HEK293 (cell line): Measurements from ENCODE around the gene TMEM39B.
A peak's percentile ranks its signal among the peaks of the same experiment; 100 is the strongest.

Experiments
- CTCF ChIA-PET: fragments of 350-600 bp; formaldehyde crosslinking; extraction: SDS; loops from one replicate; lab custom pipeline; 2021; ENCODE audit warnings: antibody characterized with exemption; lab: Yijun Ruan, JAX
- POLR2A ChIA-PET: fragments of 300-600 bp; formaldehyde crosslinking; extraction: SDS; loops from one replicate; lab custom pipeline; 2020; ENCODE audit warnings: antibody characterized with exemption, inconsistent platforms; lab: Yijun Ruan, JAX
- H3K27ac ChIP-seq: fragments of 200-500 bp; sonication (Bioruptor generic); 2 replicates; pipeline ENCODE4 v1.5.1; 2014; ENCODE audit warnings: low read depth, low read length, control low read depth, inconsistent platforms; ENCODE audit errors: extremely low read depth
- H3K36me3 ChIP-seq, 2 experiments: fragments of 200-500 bp in 1 of 2; sonication (Bioruptor generic) in 1 of 2; 1 replicate in 1 of 2; 2 replicates in 1 of 2; pipeline ENCODE4 v1.5.1; 2014 to 2017; ENCODE audit warnings: inconsistent platforms in 2 of 2, low read length in 2 of 2; ENCODE audit not compliant: control insufficient read depth in 2 of 2, insufficient read depth in 1 of 2
- H3K4me1 ChIP-seq: fragments of 200-500 bp; sonication (Bioruptor generic); 2 replicates; pipeline ENCODE4 v1.5.1; 2014; ENCODE audit warnings: mild to moderate bottlenecking, low read length, inconsistent platforms; ENCODE audit not compliant: control insufficient read depth, insufficient read depth
- H3K4me3 ChIP-seq: 2 replicates; pipeline ENCODE4 v1.5.1; 2011; ENCODE audit warnings: low read depth, mild to moderate bottlenecking, control low read depth, low read length, moderate library complexity
- H3K9me3 ChIP-seq: fragments of 200-500 bp; sonication (Bioruptor generic); 2 replicates; pipeline ENCODE4 v1.5.1; 2014; ENCODE audit warnings: low read depth, low read length, inconsistent platforms; ENCODE audit not compliant: control insufficient read depth, insufficient read depth
- FEZF1 ChIP-seq: fragments of 450-650 bp; formaldehyde crosslinking; IDR thresholded peaks from 2 replicates; pipeline ENCODE4 v1.5.1; 2016; ENCODE audit warnings: missing biosample characterization, missing genetic modification characterization
- GLIS2 ChIP-seq: fragments of 450-650 bp; formaldehyde crosslinking; IDR thresholded peaks from 2 replicates; pipeline ENCODE4 v1.5.1; 2016; ENCODE audit warnings: missing biosample characterization, missing genetic modification characterization
- HOXA7 ChIP-seq: sonication (generic); formaldehyde crosslinking; IDR thresholded peaks from 2 replicates; pipeline ENCODE4 v1.8.1; 2022; ENCODE audit warnings: missing genetic modification reagents, borderline replicate concordance
- KLF1 ChIP-seq: fragments of 450-650 bp; formaldehyde crosslinking; IDR thresholded peaks from 2 replicates; pipeline ENCODE4 v1.5.1; 2016; ENCODE audit warnings: missing biosample characterization, missing genetic modification characterization
- KLF10 ChIP-seq: fragments of 450-650 bp; IDR thresholded peaks from 2 replicates; pipeline ENCODE4 v1.5.1; 2018; ENCODE audit warnings: missing biosample characterization, mild to moderate bottlenecking, missing genetic modification characterization
- KLF7 ChIP-seq: fragments of 450-650 bp; formaldehyde crosslinking; IDR thresholded peaks from 2 replicates; pipeline ENCODE4 v1.5.1; 2016; ENCODE audit warnings: missing biosample characterization, missing genetic modification characterization, borderline replicate concordance
- SETDB1 ChIP-seq: IDR thresholded peaks from one replicate; pipeline ENCODE4 v1.6.1; 2017; ENCODE audit warnings: mild to moderate bottlenecking, low read length, moderate library complexity, mixed read lengths; ENCODE audit not compliant: insufficient read length
- ZBTB21 ChIP-seq: fragments of 450-650 bp; formaldehyde crosslinking; IDR thresholded peaks from 2 replicates; pipeline ENCODE4 v1.5.1; 2017; ENCODE audit warnings: missing biosample characterization, missing genetic modification characterization
- ZBTB48 ChIP-seq: fragments of 450-650 bp; formaldehyde crosslinking; IDR thresholded peaks from 2 replicates; pipeline ENCODE4 v1.5.1; 2016; ENCODE audit warnings: missing biosample characterization, missing genetic modification characterization
- ZFP37 ChIP-seq: fragments of 450-650 bp; formaldehyde crosslinking; IDR thresholded peaks from 2 replicates; pipeline ENCODE4 v1.5.1; 2016; ENCODE audit warnings: missing biosample characterization, missing genetic modification characterization
- ZFP41 ChIP-seq: fragments of 450-650 bp; formaldehyde crosslinking; IDR thresholded peaks from 2 replicates; pipeline ENCODE4 v1.5.1; 2016; ENCODE audit warnings: missing biosample characterization, missing genetic modification characterization, borderline replicate concordance
- ZFP69B ChIP-seq: fragments of 450-650 bp; formaldehyde crosslinking; IDR thresholded peaks from 2 replicates; pipeline ENCODE4 v1.5.1; 2016; ENCODE audit warnings: missing biosample characterization, missing genetic modification characterization
- ZNF121 ChIP-seq: fragments of 450-650 bp; formaldehyde crosslinking; IDR thresholded peaks from 2 replicates; pipeline ENCODE4 v1.5.1; 2016; ENCODE audit warnings: missing biosample characterization, missing genetic modification characterization
- ZNF146 ChIP-seq: fragments of 450-650 bp; formaldehyde crosslinking; IDR thresholded peaks from 2 replicates; pipeline ENCODE4 v1.5.1; 2016; ENCODE audit warnings: missing biosample characterization, missing genetic modification characterization
- ZNF202 ChIP-seq: fragments of 450-650 bp; formaldehyde crosslinking; IDR thresholded peaks from 2 replicates; pipeline ENCODE4 v1.5.1; 2016; ENCODE audit warnings: missing biosample characterization, missing genetic modification characterization, borderline replicate concordance
- ZNF221 ChIP-seq: fragments of 450-650 bp; formaldehyde crosslinking; IDR thresholded peaks from 2 replicates; pipeline ENCODE4 v1.5.1; 2017; ENCODE audit warnings: missing biosample characterization, missing genetic modification characterization, borderline replicate concordance
- ZNF350 ChIP-seq: fragments of 450-650 bp; formaldehyde crosslinking; IDR thresholded peaks from 2 replicates; pipeline ENCODE4 v1.5.0; 2017; ENCODE audit warnings: missing biosample characterization, mild to moderate bottlenecking, missing genetic modification characterization
- ZNF394 ChIP-seq: fragments of 450-650 bp; formaldehyde crosslinking; IDR thresholded peaks from 2 replicates; pipeline ENCODE4 v1.5.1; 2016; ENCODE audit warnings: missing biosample characterization, missing genetic modification characterization, mild to moderate bottlenecking, moderate library complexity, borderline replicate concordance
- ZNF530 ChIP-seq: fragments of 450-650 bp; formaldehyde crosslinking; IDR thresholded peaks from 2 replicates; pipeline ENCODE4 v1.5.1; 2016; ENCODE audit warnings: low read depth, missing biosample characterization, missing genetic modification characterization
- ZNF548 ChIP-seq: fragments of 450-650 bp; formaldehyde crosslinking; IDR thresholded peaks from 2 replicates; pipeline ENCODE4 v1.5.1; 2016; ENCODE audit warnings: missing biosample characterization, missing genetic modification characterization
- ZNF558 ChIP-seq: fragments of 450-650 bp; formaldehyde crosslinking; IDR thresholded peaks from 2 replicates; pipeline ENCODE4 v1.5.1; 2016; ENCODE audit warnings: missing biosample characterization, missing genetic modification characterization
- ZNF560 ChIP-seq: fragments of 450-650 bp; formaldehyde crosslinking; IDR thresholded peaks from 2 replicates; pipeline ENCODE4 v1.5.1; 2017; ENCODE audit warnings: missing biosample characterization, missing genetic modification characterization, borderline replicate concordance
- ZNF571 ChIP-seq: fragments of 450-650 bp; formaldehyde crosslinking; IDR thresholded peaks from 2 replicates; pipeline ENCODE4 v1.5.0; 2017; ENCODE audit warnings: missing biosample characterization, missing genetic modification characterization
- ZNF600 ChIP-seq: fragments of 450-650 bp; formaldehyde crosslinking; IDR thresholded peaks from 2 replicates; pipeline ENCODE4 v1.5.1; 2016; ENCODE audit warnings: missing biosample characterization, missing genetic modification characterization
- ZNF629 ChIP-seq: fragments of 450-650 bp; formaldehyde crosslinking; IDR thresholded peaks from 2 replicates; pipeline ENCODE4 v1.5.1; 2017; ENCODE audit warnings: missing biosample characterization, missing genetic modification characterization
- ZNF660 ChIP-seq: fragments of 450-650 bp; IDR thresholded peaks from 2 replicates; pipeline ENCODE4 v1.5.1; 2018; ENCODE audit warnings: missing biosample characterization, mild to moderate bottlenecking, missing genetic modification characterization
- ZNF677 ChIP-seq: fragments of 450-650 bp; IDR thresholded peaks from 2 replicates; pipeline ENCODE4 v1.5.0; 2018; ENCODE audit warnings: missing biosample characterization, mild to moderate bottlenecking, missing genetic modification characterization, moderate library complexity
- ZNF768 ChIP-seq: fragments of 450-650 bp; formaldehyde crosslinking; IDR thresholded peaks from 2 replicates; pipeline ENCODE4 v1.5.1; 2018; ENCODE audit warnings: missing biosample characterization, mild to moderate bottlenecking, missing genetic modification characterization
- ZNF830 ChIP-seq: fragments of 450-650 bp; IDR thresholded peaks from 2 replicates; pipeline ENCODE4 v1.5.0; 2018; ENCODE audit warnings: missing biosample characterization, missing genetic modification characterization, low read depth, mild to moderate bottlenecking, moderate library complexity
- ZNF843 ChIP-seq: fragments of 450-650 bp; formaldehyde crosslinking; IDR thresholded peaks from 2 replicates; pipeline ENCODE4 v1.5.1; 2016; ENCODE audit warnings: missing biosample characterization, missing genetic modification characterization
- TF ChIP-seq, protein P1 (sequence below): fragments of 450-650 bp; formaldehyde crosslinking; IDR thresholded peaks from 2 replicates; pipeline ENCODE4 v1.5.1; 2017; ENCODE audit warnings: missing biosample characterization, missing genetic modification characterization
- TF ChIP-seq, protein P2 (sequence below): fragments of 450-650 bp; formaldehyde crosslinking; IDR thresholded peaks from 2 replicates; pipeline ENCODE4 v1.5.1; 2016; ENCODE audit warnings: missing biosample characterization, missing genetic modification characterization

Gene TMEM39B

DNA sequence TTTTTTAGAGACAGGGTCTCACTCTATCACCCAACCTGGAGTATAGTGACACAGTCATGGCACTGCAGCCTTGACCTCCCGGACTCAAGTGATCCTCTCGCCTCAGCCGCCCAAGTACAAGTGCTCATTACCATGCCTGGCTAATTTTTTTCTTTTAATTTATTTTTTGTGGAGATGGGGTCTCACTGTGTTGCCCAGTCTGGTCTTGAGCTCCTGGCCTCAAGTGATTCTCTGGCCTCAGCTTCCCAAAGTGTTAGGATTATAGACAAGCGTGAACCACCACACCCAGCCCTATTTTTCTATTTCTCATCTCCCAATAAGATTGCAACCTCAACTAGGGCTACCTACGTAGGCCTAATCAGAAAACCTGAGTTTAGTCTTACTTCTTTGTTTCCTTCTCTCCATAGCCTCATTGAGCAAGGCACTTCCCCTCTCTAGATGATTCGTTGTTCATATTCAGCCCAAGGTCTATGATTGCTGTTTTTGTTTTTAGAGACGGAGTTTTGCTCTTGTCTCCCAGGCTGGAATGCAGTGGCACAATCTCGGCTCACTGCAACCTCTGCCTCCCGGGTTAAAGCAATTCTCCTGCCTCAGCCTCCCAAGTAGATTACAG lies 34.0 kb downstream of the TMEM39B start:
- H3K4me3 ChIP-seq = no peak overlapping the region
- TF ChIP-seq ZNF548 (tag by site-specific recombination) (no peak), ZNF121 (tag by site-specific recombination) (peak; percentile 98)
- POLR2A ChIA-PET = interaction anchor here (1.5 to 5.0 kb wide), 2 partner anchors 35 to 44 kb away, joined by 12 to 33 read pairs; partner anchors contain the start of gene TMEM39B
- CTCF ChIA-PET = interaction anchor here (0.6 to 1.0 kb wide), 2 partner anchors 33 to 377 kb away, joined by 3 to 4 read pairs; no protein-coding TSS in a partner anchor
- no peak overlapping the region for H3K27ac ChIP-seq
- H3K36me3 ChIP-seq = peaks cover 0 to 23% of the 10 kb centered on the region in 2 experiments; a peak in 2 of 3 replicates
- H3K9me3 ChIP-seq = no peaks in the 10 kb centered on the region
- H3K4me1 ChIP-seq = peaks cover 4% of the 10 kb centered on the region

DNA sequence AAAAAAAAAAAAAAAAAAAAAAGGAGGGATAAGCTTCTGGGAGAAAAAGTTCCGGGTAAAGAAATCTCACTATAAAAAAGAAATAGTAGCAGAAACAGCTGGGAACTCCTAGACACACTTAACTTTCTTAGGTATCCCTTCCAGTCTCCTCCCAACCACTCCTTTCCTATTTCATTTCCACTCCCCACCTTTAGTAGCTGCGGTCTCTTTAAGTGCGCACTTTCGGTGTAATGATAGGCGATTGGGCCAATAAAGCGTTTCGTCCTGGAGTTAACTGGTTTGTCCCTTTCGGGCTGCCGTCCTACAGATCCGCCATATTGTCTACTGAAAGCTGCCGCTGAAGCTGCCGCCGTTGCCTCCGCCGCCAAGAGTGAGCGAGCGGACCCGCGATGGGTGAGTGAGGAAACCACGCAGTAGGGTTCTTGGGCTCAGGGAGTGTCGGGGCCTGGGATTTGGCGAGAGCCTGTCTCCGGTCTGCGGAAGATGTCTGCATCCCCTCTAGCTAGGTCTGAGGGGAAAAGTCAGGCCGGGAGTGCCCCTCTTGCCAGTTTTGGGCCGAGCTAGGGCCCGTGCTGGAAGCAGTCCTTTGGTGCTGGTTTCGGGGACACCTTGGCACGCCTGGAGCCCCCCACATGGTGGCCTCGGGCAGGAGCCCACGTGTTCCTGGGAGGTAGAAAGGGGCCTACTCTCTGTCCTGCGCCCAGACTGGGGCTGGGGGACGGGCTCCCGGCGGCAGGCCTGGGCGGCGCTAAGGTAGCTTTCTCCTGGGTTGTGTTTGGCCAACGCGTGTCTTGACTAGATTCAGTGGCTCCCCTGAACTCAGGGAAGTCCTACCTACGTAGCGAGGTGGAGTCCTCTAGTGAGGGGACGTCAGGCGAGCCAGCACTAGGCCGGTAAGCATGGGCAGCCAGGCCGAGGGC lies 35.3 kb downstream of the TMEM39B start, which contains the start of gene KPNA6:
TSS of gene KPNA6 (plus strand) at position 315 of the 920 bp plus-strand sequence. CDS start at position 390, 75 bp downstream.
- peak within 1 kb of the TSS; percentile 94 for H3K4me3 ChIP-seq
- peaks cover 9% of the 10 kb centered on the region for H3K4me1 ChIP-seq
- H3K27ac ChIP-seq = peak within 1 kb of the TSS; percentile 72
- H3K9me3 ChIP-seq = no peaks in the 10 kb centered on the region
- ChIA-PET POLR2A (interaction anchor here (0.5 to 5.0 kb wide), 21 partner anchors 10 to 463 kb away, joined by 3 to 33 read pairs (median 4); partner anchors contain the start of genes CCDC28B, IQCC, KHDRBS1 and PEF1), CTCF (interaction anchor here (0.6 to 2.0 kb wide), 14 partner anchors 10 to 376 kb away, joined by 3 to 12 read pairs (median 3); partner anchors contain the start of gene TMEM39B)
- peaks cover 0 to 17% of the 10 kb centered on the region in 2 experiments; a peak in 2 of 3 replicates for H3K36me3 ChIP-seq
- TF ChIP-seq ZFP37 (tag by site-specific recombination) = no peak
- TF ChIP-seq ZNF768 (tag by site-specific recombination) = no peak
- TF ChIP-seq ZBTB21 (tag by site-specific recombination) = no peak
- peak; percentile 88 for TF ChIP-seq ZNF660 (tag by site-specific recombination)
- no peak for TF ChIP-seq ZNF830 (tag by site-specific recombination)
- peak; percentile 51; the same call in 1 of the 2 replicates for TF ChIP-seq ZNF629 (tag by site-specific recombination)
- TF ChIP-seq KLF1 (tag by site-specific recombination) = no peak
- no peak for TF ChIP-seq KLF10 (tag by site-specific recombination)
- TF ChIP-seq, protein P1, sequence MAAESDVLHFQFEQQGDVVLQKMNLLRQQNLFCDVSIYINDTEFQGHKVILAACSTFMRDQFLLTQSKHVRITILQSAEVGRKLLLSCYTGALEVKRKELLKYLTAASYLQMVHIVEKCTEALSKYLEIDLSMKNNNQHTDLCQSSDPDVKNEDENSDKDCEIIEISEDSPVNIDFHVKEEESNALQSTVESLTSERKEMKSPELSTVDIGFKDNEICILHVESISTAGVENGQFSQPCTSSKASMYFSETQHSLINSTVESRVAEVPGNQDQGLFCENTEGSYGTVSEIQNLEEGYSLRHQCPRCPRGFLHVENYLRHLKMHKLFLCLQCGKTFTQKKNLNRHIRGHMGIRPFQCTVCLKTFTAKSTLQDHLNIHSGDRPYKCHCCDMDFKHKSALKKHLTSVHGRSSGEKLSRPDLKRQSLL (tag by site-specific recombination) = no peak
- no peak for TF ChIP-seq ZNF560 (tag by site-specific recombination)
- no peak for TF ChIP-seq SETDB1
- no peak for TF ChIP-seq ZNF558 (tag by site-specific recombination)
- no peak for TF ChIP-seq ZNF350 (tag by site-specific recombination)
- no peak for TF ChIP-seq ZNF221 (tag by site-specific recombination)
- TF ChIP-seq HOXA7 (CRISPR knock-in tag) = no peak
- TF ChIP-seq ZNF677 = no peak
- TF ChIP-seq KLF7 (tag by site-specific recombination) = no peak
- no peak for TF ChIP-seq ZFP41 (tag by site-specific recombination)
- TF ChIP-seq ZFP69B (tag by site-specific recombination) = peak; percentile 22; the same call in 1 of the 2 replicates
- 0 out of 2 replicates have a peak, but pooled peaks have one; percentile 41 for TF ChIP-seq ZNF394 (tag by site-specific recombination)
- TF ChIP-seq ZNF843 (tag by site-specific recombination) = no peak
- TF ChIP-seq, protein P2, sequence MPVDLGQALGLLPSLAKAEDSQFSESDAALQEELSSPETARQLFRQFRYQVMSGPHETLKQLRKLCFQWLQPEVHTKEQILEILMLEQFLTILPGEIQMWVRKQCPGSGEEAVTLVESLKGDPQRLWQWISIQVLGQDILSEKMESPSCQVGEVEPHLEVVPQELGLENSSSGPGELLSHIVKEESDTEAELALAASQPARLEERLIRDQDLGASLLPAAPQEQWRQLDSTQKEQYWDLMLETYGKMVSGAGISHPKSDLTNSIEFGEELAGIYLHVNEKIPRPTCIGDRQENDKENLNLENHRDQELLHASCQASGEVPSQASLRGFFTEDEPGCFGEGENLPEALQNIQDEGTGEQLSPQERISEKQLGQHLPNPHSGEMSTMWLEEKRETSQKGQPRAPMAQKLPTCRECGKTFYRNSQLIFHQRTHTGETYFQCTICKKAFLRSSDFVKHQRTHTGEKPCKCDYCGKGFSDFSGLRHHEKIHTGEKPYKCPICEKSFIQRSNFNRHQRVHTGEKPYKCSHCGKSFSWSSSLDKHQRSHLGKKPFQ (tag by site-specific recombination) = no peak
- TF ChIP-seq FEZF1 (tag by site-specific recombination) = no peak
- TF ChIP-seq ZNF600 (tag by site-specific recombination) = 0 out of 2 replicates have a peak, but pooled peaks have one; percentile 42
- TF ChIP-seq GLIS2 = no peak
- TF ChIP-seq ZBTB48 (tag by site-specific recombination) = no peak; the same call in 1 of the 2 replicates
- TF ChIP-seq ZNF571 (tag by site-specific recombination) = no peak
- TF ChIP-seq ZNF146 (tag by site-specific recombination) = 0 out of 2 replicates have a peak, but pooled peaks have one; percentile 3
- no peak for TF ChIP-seq ZNF530 (tag by site-specific recombination)
- TF ChIP-seq ZNF202 = no peak
